GM18907 (cell line): Measurements from ENCODE around the gene LYL1.

Source experiments
- ATAC-seq: cut with Tn5 transposase; IDR thresholded peaks from one replicate; pipeline ENCODE4 v1.9.1; 2021; ENCODE audit warnings: mild to moderate bottlenecking, moderate library complexity; ENCODE audit not compliant: unreplicated experiment

Gene LYL1

GRCh38 chr19:13060233-13060963 lies 42.3 kb downstream of the LYL1 start:
- no peak for ATAC-seq

- ATAC-seq, result no peak
These were observed 43.6 kb downstream of the LYL1 start for GRCh38 chr19:13058951-13059660.

DNA sequence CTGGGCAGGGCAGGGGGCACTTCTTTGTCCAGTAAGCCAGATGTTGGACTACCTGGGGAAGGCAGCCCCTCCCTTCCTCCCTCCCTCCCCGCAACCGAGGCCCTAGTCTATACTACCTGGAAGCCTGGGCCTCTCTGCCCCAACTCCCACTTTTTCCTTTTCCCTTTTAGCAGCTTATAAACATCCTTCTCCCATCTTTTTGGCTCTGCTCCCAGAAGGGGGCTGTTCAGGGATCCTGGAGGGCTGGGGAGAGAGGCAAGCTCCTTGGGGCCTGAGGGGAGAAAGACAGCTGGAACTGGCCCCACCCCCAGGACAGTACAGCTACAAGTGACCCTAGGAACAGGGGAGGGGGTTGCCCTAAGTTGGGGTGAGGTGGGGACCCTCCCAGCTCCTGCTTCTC lies 44.9 kb downstream of the LYL1 start:
- ATAC-seq, result no peak

- no peak for ATAC-seq
These were observed 45.5 kb downstream of the LYL1 start for GRCh38 chr19:13057147-13057572.

DNA sequence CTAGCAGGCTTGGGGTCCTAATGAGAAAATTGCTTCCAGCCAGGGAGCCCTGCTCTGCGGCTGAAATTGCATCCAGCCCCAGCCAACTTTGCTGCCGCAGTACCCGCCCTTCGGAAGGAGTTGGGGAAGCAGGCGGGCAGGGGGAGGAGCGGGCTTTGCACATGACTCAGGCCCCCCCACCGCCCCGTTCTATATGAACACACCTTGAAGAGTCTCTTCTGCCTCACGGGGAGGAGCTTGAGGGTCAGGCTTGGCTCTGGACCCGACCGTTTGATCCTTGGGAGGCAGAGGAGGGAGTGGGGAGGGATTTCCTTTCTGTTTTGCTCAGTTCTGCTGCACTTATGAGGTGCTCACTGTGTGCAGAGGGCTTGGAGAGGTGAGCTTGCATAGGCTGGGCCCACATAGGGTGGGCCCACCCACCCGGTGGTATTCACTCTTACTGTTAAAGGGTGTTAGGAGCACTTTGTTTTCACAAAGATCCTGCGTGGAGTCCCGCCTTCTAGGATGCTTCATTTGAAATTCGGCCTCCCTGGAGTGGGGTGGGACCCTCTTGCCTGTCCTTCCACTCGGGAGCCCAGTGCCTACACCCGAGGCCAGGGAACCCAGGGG lies 46.5 kb downstream of the LYL1 start:
- ATAC-seq, result no peak

DNA sequence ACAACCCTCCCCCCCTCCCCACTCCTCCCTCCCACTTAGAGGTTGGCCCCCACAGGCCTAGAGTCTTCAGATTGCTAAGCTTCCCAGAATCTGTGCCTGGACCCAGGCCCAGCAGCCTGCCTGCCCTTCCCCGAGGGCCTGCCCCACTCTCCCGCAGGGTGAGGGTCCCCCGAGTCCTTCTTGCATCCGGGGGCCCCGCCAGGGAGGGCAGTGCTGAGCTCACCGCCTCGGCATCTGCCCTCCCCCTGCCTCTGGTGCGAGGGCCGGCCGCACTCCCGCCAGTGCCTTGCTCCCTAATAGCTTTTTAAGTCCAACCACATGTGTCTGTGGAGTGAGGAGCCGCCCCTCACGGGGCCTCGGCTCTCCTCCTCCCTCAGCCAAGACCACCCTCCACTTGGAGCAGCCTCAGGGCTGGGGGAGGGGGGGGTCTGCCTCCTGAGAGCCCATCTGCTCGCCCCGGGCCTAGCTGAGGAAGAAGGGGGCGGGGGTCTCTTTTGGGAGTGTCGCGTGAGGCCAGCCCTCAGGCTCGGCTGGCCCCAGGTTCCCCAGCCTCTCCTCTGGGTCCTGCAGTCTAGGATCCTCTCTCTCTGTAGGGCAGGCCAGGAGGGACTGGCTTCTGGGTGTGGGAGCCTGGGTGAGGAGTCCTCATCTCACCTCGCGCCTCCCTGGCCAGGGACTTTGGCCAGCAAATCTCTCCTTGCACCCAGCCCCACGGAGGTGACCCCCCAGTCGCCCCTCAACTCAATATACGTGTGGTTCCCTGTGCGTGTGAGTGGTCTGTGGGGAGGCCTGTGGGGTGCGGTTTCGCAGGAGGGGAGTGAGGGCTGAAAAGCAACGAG lies 47.2 kb downstream of the LYL1 start:
- ATAC-seq, result no peak

DNA sequence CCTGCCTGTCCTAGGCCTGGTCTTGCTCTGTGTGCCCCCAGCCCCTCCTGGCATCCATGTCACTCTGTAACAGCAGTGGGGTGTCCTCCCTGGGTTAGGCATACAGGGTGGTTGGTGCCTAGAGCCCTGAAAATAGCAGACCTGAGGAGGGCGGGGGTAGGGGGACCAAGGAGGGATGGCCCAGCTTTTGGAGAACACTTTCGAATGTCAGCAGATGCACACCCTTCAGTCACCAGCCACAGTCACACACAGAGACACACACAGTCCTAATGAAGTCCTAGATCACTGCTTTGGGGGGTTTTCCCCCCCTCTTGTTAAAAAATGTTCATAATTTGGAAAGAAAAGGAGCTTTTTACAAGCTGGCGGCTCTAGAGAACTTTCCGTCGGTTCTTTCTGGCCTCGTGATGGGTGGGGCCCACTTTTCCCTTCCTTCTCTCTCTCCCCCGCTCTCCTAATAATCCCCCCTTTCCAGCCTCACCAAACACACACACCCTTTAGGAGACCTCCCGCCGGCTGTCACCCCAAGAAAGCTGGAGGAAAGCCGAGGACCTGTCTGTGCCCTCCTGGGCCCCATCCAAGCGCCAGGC lies 47.9 kb downstream of the LYL1 start:
- no peak for ATAC-seq

GRCh38 chr19:13053761-13054625 lies 48.7 kb downstream of the LYL1 start:
- ATAC-seq, result no peak

GRCh38 chr19:13053238-13053637 lies 49.4 kb downstream of the LYL1 start:
- no peak for ATAC-seq

DNA sequence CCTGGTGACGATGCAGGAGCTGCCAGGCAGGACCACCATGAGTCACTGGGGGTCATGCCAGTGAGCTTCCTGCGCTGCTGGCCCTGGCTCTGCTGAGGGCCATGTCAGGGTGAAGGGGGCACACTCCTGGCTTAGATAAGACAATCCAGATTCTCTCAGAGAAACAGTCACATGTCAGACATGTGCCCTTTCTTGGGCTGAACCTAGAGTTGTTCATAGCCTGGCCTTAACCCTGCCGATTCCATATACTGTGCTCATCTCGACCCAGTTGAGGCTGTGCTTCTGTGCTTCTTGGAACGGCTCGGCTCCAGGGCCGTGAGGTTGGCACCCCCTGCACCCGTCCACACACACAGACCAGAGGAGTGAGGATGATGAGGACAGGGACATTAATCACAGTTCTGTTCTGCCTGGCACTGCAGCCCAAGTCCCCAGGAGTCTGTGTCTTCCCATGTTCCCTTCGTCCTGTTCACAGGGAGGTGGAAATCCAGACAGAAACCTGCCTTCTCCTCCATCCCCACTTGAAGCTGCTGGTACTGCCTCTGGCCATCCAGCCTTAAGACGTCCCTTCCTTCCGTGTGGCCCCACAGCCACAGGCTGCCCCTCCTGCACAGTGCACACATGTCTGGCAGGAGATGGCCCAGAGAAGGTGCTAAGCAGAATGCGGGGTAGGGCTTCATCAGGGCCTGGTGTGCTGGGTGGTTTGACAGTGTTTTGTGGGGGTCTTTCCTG lies 50.0 kb downstream of the LYL1 start:
- no peak for ATAC-seq

DNA sequence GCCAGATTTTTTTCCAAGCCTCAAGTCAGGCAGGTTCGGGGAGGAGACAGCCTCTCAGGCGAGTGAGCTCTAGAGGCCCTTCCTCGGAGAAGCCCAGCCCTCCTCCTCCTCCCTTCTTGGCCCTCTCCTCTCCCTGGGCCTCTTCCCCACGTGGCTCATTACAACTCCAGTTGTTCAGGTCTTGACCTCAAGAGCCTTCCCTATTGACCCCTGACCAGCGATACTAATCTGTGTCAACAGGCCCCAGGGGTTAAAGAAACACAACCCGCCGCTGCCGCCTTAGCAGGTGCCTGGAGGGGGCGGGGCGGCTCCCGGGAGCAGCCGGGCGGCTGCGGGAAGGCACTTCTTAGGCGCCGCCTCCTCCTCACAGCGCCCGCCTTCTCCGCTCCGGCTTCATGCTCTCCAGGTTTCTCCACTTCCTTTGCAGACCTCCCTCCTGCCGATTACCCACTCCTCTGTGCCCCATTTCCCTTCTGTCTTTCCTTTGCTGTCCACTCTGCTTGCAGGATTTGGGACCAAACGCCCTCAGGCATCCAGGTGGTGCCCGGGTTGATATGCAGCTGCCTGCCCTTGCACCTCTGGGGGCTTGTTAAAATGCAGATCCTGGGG lies 51.0 kb downstream of the LYL1 start:
- ATAC-seq, result no peak

- ATAC-seq, result no peak
These were observed 52.4 kb downstream of the LYL1 start for GRCh38 chr19:13050274-13050673.
